CD4-positive, alpha-beta T cell (primary cell): ENCODE data around the gene LARGE1. TPM values are rescaled to one million over a fixed set of nuclear protein-coding genes. Genes with fewer than 3 reads are reported as not detected.

Experiments
- ATAC-seq: fragments of 200-7000 bp; cut with Tn5 transposase; one replicate; pipeline ENCODE4 v1.10.0; 2022; ENCODE audit warnings: mild to moderate bottlenecking; ENCODE audit not compliant: poor library complexity
- CTCF ChIA-PET: fragments of 350-600 bp; sonication (Branson Sonifier 250); formaldehyde crosslinking; loops from one replicate; lab custom pipeline; 2021; ENCODE audit warnings: antibody characterized with exemption, inconsistent platforms; lab: Charles Lee
- POLR2A ChIA-PET: fragments of 350-600 bp; sonication (Branson Sonifier 250); formaldehyde crosslinking; loops from one replicate; lab custom pipeline; 2021; ENCODE audit warnings: antibody characterized with exemption, inconsistent platforms; lab: Charles Lee
- DNase-seq, 14 experiments: peaks; one replicate each; pipeline ENCODE4 v3.0.0-alpha.2; 2013 to 2020; ENCODE audit warnings: mixed read lengths in 2 of 14
- H3K27ac ChIP-seq, 2 donors: one replicate each; pipeline versions ENCODE4 v1.5.1 to v1.7.0; 2013; ENCODE audit warnings: low read length in 2 of 2, low read depth in 1 of 2, mild to moderate bottlenecking in 1 of 2
- H3K27me3 ChIP-seq, 2 experiments: 1 replicate in 1 of 2; 2 replicates in 1 of 2; pipeline versions ENCODE4 v1.6.1 to v1.7.0; 2013; ENCODE audit warnings: low read length in 2 of 2, control low read depth in 1 of 2, mild to moderate bottlenecking in 1 of 2, moderate library complexity in 1 of 2; ENCODE audit not compliant: insufficient read depth in 2 of 2, control insufficient read depth in 1 of 2
- H3K36me3 ChIP-seq: one replicate; pipeline ENCODE4 v1.6.1; 2013; ENCODE audit warnings: low read length, control low read depth; ENCODE audit not compliant: insufficient read depth
- H3K4me1 ChIP-seq: one replicate; pipeline ENCODE4 v1.6.1; 2013; ENCODE audit warnings: low read length, control low read depth; ENCODE audit not compliant: insufficient read depth
- H3K4me3 ChIP-seq: one replicate; pipeline ENCODE4 v1.5.1; 2013; ENCODE audit warnings: mild to moderate bottlenecking, low read length, moderate library complexity
- H3K9me3 ChIP-seq, 2 experiments: 1 replicate in 1 of 2; 2 replicates in 1 of 2; pipeline versions ENCODE4 v1.6.1 to v1.7.0; 2013; ENCODE audit warnings: low read length in 2 of 2, mild to moderate bottlenecking in 2 of 2, control low read depth in 1 of 2, moderate library complexity in 1 of 2; ENCODE audit not compliant: control insufficient read depth in 1 of 2, insufficient read depth in 1 of 2
- H3K27ac Mint-ChIP-seq: one replicate; pipeline ENCODE4 v1.8.0; 2020; ENCODE audit warnings: mixed read lengths
- H3K27me3 Mint-ChIP-seq: one replicate; pipeline ENCODE4 v1.8.0; 2021; ENCODE audit warnings: mixed read lengths
- H3K36me3 Mint-ChIP-seq: one replicate; pipeline ENCODE4 v1.8.0; 2021; ENCODE audit warnings: low read depth, mixed read lengths
- H3K4me1 Mint-ChIP-seq: one replicate; pipeline ENCODE4 v1.8.0; 2021; ENCODE audit warnings: low read depth, mixed read lengths
- H3K4me3 Mint-ChIP-seq: one replicate; pipeline ENCODE4 v1.8.0; 2020; ENCODE audit warnings: mild to moderate bottlenecking, mixed read lengths
- H3K9me3 Mint-ChIP-seq: one replicate; pipeline ENCODE4 v1.8.0; 2020; ENCODE audit warnings: mixed read lengths
- CTCF ChIP-seq: fragments of 200-600 bp; IDR thresholded peaks from one replicate; pipeline ENCODE4 v1.8.0; 2022; ENCODE audit warnings: antibody characterized with exemption, mild to moderate bottlenecking
- intact Hi-C, 2 experiments: fragments of 100-400 bp; cut with DNase I in 1 of 2; cut with micrococcal nuclease in 1 of 2; formaldehyde crosslinking; loops; one replicate each; pipeline versions ENCODE4 v1.15.1 to v1.9.0; 2023 to 2025; cut with DNase I, micrococcal nuclease
- total RNA-seq, 174 experiments: library from RNA in 2 of 174; stranded (reverse) in 2 of 174; gene quantifications; one replicate each; pipeline ENCODE4 v1.2.3 and lab custom pipeline; 2021 to 2026

LARGE1 gene
- total RNA-seq, 2 experiments from 2014 or later, result 0.14 to 0.70 TPM

GRCh38 chr22:33404723-33405122, 515.6 kb downstream of the LARGE1 start:
- no peak overlapping the region for H3K27ac Mint-ChIP-seq
- H3K27me3 Mint-ChIP-seq, result no peaks in the 10 kb centered on the region
- CTCF ChIA-PET, result no interaction called here

GRCh38 chr22:33402325-33402724, 518.0 kb downstream of the LARGE1 start:
- Histone ChIP-seq H3K9me3 (no peaks in the 10 kb centered on the region), H3K27ac (no peak overlapping the region), H3K36me3 (no peaks in the 10 kb centered on the region), H3K4me1 (no peaks in the 10 kb centered on the region), H3K27me3 (no peaks in the 10 kb centered on the region), H3K4me3 (no peak overlapping the region)
- no peak overlapping the region for H3K4me3 Mint-ChIP-seq
- TF ChIP-seq CTCF, result no peak
- ATAC-seq, result no peak
- no peak overlapping the region for H3K27ac Mint-ChIP-seq
- H3K27me3 Mint-ChIP-seq, result no peaks in the 10 kb centered on the region
- H3K4me1 Mint-ChIP-seq, result no peaks in the 10 kb centered on the region
- H3K36me3 Mint-ChIP-seq, result no peaks in the 10 kb centered on the region
- intact Hi-C loops, result no loop called here
- ChIA-PET POLR2A (no interaction called here), CTCF (no interaction called here)
- DNase-seq, result no peak
- peaks cover 4% of the 10 kb centered on the region for H3K9me3 Mint-ChIP-seq

More at GRCh38 chr22:33404723-33405122, 515.6 kb downstream of the LARGE1 start:
- POLR2A ChIA-PET, result no interaction called here
- no peaks in the 10 kb centered on the region for H3K27me3 ChIP-seq
- Mint-ChIP-seq H3K4me3 (no peak overlapping the region), H3K4me1 (no peaks in the 10 kb centered on the region), H3K36me3 (no peaks in the 10 kb centered on the region), H3K9me3 (no peaks in the 10 kb centered on the region)
- H3K27ac ChIP-seq, result no peak overlapping the region
- ATAC-seq (no peak), DNase-seq (no peak)
- no peak for TF ChIP-seq CTCF
- H3K9me3 ChIP-seq, result no peaks in the 10 kb centered on the region
- H3K4me3 ChIP-seq, result no peak overlapping the region
- H3K4me1 ChIP-seq, result no peaks in the 10 kb centered on the region
- intact Hi-C loops, result no loop called here
- H3K36me3 ChIP-seq, result no peaks in the 10 kb centered on the region

- Histone ChIP-seq H3K9me3 (no peaks in the 10 kb centered on the region), H3K4me1 (no peaks in the 10 kb centered on the region), H3K36me3 (no peaks in the 10 kb centered on the region), H3K27me3 (no peaks in the 10 kb centered on the region), H3K27ac (no peak overlapping the region), H3K4me3 (no peak overlapping the region)
- TF ChIP-seq CTCF, result no peak
- Mint-ChIP-seq H3K4me1 (no peaks in the 10 kb centered on the region), H3K4me3 (no peak overlapping the region), H3K36me3 (no peaks in the 10 kb centered on the region), H3K27me3 (no peaks in the 10 kb centered on the region), H3K27ac (no peak overlapping the region), H3K9me3 (peaks cover 4% of the 10 kb centered on the region)
- intact Hi-C loops, result no loop called here
- ATAC-seq (no peak), DNase-seq (no peak)
- ChIA-PET POLR2A (no interaction called here), CTCF (no interaction called here)
These were observed 519.0 kb downstream of the LARGE1 start for GRCh38 chr22:33401291-33401690.
